GM21360 (cell line): ENCODE measurements around the gene SHB.

ENCODE experiments used
- ATAC-seq: cut with Tn5 transposase; IDR thresholded peaks from one replicate; pipeline ENCODE4 v1.9.1; 2021; ENCODE audit warnings: mild to moderate bottlenecking, moderate library complexity; ENCODE audit not compliant: unreplicated experiment

The SHB gene

DNA sequence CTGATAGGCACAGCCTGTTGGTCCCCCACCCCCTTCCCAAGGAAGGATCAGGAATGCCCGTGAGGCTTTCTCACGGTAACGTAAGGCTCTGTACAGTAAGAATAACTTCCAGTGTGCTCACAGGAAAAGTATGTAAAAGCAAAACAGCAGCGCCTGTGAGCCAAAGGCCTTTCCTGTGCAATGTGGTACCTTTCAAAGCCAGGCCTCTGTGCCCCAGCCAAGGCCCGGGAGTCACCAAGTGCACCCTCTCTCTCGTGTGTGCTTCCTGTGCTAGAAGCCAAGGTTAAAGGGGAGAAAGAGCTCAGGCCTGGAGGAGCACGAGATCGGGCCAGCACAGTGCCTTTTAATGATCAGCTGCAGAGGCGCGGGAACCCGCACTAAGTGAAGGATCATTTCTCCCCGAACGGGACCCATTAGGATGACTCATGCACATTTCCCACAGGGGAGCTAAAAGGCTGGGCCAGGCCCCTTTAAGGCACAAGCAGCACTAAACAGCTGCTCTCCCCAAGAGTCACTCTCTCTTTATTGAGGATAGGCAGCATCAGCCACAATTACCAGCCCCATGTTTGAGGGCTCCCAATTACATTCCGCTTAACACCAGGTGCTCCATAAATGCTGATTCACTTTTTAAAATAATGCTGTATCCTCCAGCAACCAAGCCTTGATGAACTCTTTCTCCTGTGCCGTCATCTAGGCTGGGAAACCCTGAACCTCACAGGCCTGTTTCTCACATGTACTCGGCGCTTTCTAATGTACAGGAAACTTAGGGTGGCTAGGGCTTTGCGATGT, 42.8 kb downstream of the SHB start:
- no peak for ATAC-seq

DNA sequence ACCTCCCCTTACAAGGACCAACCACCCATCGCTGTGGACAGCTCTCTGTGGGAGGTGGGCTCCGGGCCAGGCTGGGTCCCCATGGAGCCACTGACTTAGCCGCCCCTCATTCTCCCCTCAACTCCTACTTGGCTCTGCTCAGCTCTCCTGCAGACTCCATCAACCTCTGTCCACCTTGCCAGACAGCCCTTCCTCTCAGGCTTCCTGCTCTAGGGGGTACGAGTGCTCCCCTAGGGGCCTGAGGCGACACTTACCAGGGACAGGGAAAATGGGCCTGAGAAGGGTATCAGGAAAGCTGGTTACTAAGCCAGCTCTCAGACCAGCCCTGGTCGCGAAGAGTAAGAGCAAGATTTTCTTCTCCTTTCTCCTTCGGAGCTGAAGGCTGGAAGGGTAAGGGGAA, 43.9 kb downstream of the SHB start:
- no peak for ATAC-seq

DNA sequence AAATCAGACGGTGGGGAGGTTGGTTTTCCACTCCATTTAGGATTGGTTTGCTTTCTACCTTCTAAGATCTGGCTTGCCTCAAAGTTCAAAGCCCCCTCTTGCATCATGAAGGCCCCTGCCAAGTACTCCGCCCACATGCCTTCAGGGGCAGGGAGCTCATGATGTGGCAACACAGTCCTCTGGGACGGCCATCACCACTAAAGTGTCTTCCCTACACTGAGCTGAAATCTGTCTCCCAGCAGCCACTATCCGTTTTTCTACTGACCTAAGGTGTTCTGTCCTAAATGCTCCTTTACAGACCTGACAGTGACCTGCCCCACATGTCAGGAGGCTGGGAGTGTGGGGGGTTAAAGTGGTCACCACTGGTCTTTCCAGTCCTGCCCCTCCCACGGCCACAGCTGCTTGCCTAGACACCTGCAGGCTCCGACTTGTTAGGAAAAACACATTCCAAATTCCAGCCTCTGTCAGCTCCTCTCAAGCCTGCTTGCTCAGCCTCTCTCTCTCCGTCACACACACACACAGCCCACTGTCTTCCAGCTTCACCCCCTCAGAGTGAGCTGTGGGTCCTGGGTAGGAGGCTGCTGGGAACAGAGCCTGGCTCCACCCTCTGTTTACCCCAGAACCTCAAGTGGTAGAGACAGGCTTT, 44.9 kb downstream of the SHB start:
- ATAC-seq, result no peak

DNA sequence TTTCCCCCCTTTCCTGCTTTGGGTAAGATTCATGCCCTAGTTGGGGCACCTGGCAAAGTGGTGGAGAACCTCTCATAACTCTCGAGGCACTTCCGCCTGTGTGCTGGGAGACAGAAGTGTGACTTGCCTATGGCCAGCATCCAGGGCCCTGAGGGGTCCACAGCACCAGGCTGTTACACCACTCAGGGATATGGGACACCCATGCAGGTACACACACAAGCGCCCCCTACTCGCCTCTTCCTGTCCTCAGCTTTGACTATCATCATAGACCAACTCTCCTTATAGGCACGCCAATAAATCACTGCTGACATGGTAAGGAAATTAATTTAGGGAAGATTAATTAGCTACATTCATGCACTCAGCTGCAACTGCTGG, 45.4 kb downstream of the SHB start:
- ATAC-seq, result no peak

DNA sequence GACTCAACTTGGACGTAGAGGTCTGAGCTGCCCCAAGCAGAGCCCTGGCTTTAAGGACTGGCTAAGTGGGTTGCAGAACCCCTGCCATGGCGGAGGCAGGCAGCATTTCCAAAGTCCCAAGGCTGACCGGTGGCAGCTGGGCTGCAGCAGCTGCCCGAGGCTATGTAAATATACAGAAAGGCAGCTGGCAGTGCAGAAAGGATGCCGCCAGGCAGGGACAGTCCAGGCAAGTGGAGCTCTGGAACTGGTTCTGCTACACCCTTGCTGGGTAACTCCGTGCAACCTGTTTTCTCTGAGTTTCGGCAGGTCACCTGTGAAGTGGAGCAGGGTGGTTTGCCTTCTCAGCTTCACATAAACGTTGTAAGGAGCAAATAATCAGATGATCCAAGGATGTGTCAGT, 46.0 kb downstream of the SHB start:
- no peak for ATAC-seq

DNA sequence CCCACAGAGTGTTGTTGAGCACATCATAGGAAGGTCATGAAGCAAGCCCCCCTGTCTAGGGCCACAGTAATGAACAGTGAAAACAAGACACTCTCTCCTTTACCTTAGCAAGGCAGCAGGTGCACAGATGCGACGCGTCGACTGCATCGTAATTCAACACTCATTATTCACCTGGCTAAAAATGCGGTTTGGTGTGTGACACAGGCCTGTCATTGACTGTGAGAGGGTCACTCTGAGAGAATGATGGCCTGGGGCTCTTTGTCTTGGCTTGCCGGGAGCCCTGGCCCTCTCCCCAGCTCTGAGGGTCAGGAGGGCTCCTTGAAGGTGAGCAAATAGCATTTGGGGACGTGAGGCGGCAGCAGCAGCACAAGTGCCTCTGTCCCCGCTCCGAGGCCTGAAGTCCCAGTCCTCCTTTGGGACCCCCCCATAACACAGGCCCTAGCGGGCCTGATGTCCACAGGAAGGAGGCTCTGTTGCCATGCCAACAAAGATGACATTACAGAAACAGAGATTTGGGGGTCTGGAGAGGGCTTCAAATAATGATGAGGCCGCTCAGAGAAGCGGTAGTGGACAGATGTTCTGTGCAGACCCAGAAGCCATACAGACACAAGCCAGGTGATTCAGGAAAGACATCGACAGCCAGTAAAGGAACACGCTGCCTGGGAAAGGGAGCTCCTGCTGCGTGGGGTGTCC, 46.7 kb downstream of the SHB start:
- ATAC-seq, result no peak

DNA sequence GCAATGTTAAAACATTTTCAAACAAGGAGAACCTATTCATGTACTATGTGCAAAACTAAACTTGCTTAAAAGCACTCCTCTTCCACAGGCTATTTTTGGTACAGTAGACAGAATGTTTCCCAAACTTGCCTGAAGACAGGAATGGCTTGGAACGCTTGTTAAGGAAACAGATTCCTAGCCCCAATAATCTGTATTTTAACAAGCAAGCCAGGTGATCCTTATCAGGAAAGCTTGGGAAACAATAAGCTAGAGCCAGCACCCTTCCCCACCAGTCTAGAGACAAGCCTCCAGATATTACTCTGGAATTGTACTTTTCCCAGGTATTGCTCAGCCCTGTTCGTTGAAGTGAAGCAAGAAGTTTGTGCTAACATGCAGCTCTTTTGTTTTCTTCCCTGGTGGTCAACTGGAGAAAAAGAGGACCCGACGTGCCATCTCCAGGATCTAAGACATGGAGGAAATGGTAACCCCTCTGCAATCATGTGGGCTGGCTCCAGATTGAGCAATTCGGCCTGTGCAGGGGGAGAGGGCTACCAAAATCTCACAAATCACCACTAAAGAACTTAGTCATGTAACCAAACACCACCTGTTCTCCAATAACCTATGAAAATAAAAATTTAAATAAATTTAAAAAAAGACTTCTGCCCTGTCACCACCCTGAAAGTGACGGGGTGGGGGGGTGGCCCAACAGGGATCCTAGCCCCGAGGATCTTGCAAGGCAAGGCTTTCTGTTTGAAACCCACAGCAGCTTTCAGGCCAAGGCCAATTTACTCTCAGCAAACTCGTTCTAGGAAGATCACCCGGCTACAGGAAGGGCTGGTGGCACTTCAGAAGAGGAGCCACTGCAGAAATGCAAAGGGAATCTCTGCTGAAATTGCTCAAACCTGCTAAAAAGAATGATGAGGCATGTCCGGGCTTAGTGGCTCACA, 48.6 kb downstream of the SHB start:
- no peak for ATAC-seq

DNA sequence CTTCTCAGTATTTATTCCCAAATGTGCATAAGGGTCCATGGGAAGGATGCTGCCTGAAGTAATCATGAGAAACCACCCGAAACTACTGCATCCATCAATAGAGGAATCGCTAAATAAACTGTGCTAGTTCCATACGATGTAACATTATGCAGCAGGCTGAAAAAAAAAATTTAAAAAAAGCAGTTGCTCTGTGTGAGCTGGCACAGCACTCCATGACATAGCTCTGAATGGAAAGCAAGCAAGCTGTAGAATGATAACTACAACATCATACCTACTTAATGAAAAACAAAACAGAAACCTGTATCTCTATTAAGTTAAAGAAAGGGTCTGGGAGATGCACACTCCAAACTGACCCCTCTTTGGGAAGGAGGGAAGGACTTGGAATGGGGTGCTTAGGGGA, 49.3 kb downstream of the SHB start:
- ATAC-seq, result no peak

DNA sequence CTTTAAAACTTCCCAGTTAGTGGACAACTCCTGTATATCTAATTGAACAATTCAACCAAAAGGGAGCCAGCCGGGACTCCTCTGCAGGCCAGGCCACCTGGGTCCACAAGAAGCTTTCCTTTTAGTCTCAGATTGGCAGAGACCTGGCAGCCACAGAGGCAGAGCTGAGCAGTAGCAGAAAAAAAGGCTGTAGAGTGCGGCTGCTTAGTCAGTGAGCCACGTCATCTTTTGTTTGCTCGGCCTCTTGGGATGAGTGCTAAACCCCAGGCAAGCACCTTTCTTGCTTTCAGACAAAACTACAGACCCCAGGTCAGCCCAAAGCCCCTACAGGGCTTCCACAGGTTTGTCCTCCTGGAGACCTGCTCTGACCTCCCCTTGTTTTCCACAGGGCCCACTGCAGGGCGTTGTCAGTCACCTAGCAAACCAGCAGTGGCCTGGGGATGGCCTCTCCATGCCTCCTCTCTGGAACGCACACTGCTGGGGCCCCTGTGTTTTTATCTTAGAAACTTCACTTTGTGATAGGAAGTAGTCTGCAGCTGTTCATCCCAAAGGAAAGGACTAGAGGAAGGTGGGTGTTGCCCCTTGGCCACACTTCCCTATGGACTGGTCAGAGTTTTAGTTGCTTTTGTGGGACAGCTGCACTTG, 49.9 kb downstream of the SHB start:
- no peak for ATAC-seq

DNA sequence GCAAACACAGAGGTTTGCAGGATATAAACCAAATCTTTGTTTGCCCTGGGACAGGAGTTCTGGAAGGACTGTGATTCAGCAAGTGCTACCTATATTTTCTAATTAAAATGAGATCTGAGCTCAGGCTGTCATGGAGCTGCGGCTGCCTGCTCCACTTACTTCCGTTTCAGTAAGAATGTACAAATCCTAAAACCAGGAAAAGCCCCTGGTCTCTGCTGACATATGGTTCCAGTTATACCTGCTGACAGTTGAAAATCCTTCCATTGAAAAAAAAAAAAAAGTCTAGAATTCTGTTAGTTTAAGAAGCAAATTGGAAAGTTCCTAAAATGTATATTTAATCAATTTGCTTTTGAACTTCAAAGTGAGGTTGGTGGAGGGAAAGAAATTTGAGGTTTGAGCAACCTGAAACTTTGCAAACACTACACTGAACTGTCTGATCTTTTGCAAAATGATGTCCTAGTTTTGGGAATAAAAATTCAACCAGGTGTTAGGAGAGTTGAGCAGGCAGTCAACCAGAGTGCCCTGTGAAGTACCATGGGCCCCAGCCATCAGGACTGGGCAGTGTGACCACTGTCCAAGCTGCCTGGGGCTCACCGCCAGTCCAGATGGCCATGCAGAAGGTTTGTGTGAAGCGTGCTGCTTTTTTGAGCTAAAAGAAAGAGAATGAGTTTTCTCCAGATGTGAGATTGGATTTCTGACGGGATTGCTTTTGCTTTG, 50.6 kb downstream of the SHB start:
- ATAC-seq, result no peak

DNA sequence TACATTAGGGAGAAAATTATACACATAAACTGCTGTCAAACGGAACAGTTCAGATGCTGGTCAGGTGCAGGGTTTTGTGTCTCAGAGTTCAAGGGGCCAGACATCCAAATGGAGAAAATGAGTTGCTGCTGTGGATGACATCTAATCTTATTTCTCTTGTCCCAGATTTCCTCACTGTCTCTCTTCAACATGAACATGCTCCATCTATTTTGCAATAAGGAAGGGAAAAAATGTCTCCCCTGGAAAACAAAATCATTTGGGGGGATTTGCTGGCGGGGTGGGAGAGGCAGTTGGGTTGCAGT, 51.2 kb downstream of the SHB start:
- no peak for ATAC-seq

DNA sequence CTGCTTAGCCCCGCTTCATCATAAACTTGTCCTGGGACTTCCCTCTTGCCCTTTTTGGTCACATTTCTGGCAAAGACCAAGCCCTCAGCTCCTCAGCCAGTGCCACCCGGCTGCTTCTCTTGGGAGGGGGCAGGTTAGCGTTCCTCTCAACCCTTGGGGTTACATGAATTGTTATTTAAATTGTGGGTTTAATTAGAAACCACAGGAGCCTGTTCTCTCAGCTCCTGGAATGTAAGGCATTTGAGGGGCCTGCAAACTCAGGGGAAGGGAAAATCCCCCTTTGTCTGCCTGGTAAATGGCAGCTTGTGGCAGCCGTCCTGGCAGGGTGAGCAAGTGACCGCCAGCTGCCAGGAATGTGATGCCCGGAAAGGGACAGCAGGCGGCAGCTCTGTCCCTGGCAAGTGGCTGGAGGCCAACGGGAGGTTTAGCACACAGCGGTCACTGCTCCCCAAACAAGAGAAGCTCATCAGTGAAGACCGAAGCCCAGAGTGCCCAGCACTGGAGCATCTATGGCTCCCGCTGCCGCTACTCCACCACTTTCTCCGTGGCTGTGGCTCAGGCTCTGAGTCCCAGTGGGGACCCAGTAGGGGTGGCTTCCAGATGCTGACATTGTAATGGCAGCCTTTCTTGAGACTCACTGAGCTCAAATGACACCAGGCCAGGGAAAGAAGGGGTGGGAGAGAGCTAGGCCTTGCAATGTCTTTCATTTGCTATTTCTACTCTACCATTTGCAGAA, 51.7 kb downstream of the SHB start:
- ATAC-seq, result no peak

DNA sequence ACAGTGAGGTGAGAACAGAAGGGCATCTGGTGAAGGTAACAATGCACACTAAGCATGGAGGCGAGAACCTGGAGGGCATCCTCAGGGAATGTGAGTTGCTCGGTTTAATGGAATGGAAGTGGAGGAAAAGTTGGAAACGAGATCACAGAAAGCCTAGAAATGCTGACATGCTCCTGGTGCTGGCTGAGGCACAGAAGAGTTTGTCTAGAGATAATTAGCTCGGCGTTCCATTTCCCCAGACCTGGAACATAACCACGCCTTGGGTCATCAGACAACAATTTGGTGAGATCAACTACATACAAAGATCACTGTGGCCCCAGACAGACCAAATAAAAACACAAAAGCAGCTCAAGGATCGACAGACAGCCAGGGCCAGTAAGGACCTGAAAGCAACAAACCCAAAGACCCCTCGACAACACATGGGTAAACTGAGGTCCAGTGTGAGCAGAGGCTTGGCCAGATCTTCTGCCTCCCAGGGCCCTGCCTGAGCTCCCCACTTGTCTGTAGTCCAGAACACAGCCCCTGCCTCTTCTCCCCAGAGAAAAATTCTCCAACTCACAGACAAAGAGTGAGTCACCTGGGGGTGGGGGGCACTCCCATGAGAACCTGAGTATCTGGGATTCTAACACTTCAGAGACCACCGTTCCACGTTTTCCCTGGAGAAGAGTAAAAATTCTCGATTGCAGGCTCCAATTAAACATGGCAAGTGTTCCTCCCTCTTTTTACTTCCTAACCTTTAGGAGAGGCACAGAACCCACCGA, 52.5 kb downstream of the SHB start:
- no peak for ATAC-seq

DNA sequence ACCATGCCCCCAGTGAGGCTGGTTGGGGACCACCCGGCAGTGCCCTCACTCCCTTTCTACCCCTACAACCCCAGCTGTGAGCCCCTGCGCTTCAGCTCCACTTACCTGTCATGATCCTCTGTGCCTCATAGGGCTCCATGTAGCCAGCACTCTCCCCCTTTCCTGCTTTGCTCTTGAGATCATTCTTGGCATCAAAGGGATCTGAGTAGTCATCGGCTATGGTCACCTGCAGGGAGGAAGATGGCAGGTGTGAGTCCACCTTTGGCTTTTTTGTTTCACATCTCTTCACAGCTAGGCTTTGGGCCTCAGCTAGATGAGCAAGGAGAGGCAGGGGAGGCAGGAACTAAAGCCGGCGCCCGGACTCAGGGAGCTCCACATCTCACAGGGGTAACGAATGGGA, 53.1 kb downstream of the SHB start:
- ATAC-seq, result no peak

DNA sequence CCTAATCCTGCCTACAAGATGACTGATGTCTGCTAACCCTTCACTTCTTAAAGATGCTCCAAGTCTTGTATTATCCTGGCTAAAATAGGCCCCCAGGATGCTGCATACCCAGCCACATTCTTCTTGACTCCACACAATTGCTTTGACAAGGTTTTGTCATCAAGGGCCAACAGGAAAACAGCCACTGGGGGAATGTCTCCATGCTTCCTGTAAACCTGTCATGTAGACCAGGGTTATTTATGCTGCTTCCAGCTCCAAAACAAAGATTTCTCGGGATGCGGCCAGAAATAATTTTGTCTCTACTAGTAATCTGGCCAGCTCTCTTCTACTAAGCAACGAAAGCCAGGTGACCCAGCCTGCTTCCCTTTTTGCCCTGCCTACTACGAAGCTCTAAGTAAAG, 53.8 kb downstream of the SHB start:
- no peak for ATAC-seq

DNA sequence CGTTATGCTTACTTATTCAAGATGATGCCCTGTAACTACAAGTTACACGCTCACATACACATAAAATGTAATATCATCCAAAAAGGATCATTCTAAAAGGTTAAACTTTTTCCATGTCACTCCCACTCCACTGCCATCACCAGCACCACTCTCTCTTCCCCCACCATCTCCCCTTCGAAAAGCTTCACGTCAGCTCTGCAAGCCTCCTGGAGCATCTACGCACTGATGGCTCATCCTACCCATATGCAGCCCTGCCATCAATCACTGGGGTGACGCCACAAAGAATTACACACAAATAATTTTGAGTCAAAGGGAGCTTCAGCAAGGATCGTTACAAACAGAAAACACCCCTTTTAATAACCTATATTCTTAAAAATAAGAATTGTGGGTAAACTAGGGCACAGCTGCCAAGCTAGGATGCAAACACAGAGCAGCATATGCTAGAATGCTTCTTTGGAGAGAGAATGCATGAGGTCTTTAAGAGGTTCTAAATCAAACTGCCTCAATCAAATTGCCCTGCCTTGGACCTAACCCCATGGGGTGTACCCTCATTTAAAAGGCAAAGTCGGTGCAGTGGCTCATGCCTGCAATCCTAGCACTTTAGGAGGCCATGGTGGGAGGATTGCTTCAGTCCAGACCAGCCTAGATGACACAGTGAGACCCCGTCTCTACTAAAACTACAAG, 56.1 kb downstream of the SHB start:
- ATAC-seq, result no peak

DNA sequence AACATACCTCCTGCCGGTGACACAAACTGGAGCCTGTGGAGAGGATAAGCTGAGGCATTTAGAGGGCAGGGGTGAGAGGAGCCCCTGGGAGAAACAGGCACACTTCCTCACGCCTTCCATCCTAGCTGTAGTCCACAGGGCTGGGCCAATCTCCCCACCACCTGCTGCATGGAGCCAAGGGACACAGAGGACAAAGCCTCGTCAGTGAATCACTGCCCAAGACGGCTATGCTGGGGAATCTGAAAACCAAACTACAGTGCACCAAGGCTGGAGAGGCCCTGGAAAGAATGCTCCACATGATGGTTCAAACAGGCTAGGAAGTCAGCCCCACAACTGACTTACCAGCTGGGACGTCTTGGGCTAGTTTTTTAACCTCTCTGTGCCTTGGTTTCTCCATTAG, 57.0 kb downstream of the SHB start:
- ATAC-seq, result no peak
